HFFc6 (cell line): ENCODE data around the gene IL10RB. TPM values are rescaled to one million over a fixed set of nuclear protein-coding genes. Genes with fewer than 3 reads are reported as not detected.

Source experiments
- DNase-seq: peaks from one replicate; pipeline ENCODE4 v3.0.0-alpha.2; 2018
- H3K27ac Mint-ChIP-seq: 2 replicates; pipeline ENCODE4 v1.8.0; 2020; ENCODE audit warnings: mild to moderate bottlenecking, mixed read lengths
- H3K27me3 Mint-ChIP-seq: 2 replicates; pipeline ENCODE4 v1.8.0; 2021; ENCODE audit warnings: mild to moderate bottlenecking, moderate library complexity, mixed read lengths; ENCODE audit not compliant: insufficient read depth
- H3K36me3 Mint-ChIP-seq: 2 replicates; pipeline ENCODE4 v1.8.0; 2021; ENCODE audit warnings: low read depth, mixed read lengths
- H3K4me1 Mint-ChIP-seq: 2 replicates; pipeline ENCODE4 v1.8.0; 2020; ENCODE audit warnings: low read depth, mixed read lengths
- H3K4me3 Mint-ChIP-seq: 2 replicates; pipeline ENCODE4 v1.8.0; 2020; ENCODE audit warnings: mild to moderate bottlenecking, moderate library complexity, mixed read lengths
- H3K9me3 Mint-ChIP-seq: 2 replicates; pipeline ENCODE4 v1.8.0; 2020; ENCODE audit warnings: mild to moderate bottlenecking, mixed read lengths
- total RNA-seq, 6 experiments: library from RNA; stranded (reverse); fragmentation: NEBNext Ultra II Directional; extraction: Animal tissue kit (Norgen Biotek cat#: 25700); gene quantifications; 2 replicates in 1 of 6; 3 replicates in 5 of 6; pipeline ENCODE4 v1.2.3, GENCODE V29; 2021
- TF ChIP-seq, protein P1 (sequence below): fragments of 200-600 bp; sonication (generic); IDR thresholded peaks from 2 replicates; pipeline ENCODE4 v1.5.0; 2021; ENCODE audit warnings: antibody characterized with exemption, mild to moderate bottlenecking

IL10RB gene
- total RNA-seq, 6 experiments from 2014 or later, result 25.5 to 35.3 (median 29.5) TPM

DNA sequence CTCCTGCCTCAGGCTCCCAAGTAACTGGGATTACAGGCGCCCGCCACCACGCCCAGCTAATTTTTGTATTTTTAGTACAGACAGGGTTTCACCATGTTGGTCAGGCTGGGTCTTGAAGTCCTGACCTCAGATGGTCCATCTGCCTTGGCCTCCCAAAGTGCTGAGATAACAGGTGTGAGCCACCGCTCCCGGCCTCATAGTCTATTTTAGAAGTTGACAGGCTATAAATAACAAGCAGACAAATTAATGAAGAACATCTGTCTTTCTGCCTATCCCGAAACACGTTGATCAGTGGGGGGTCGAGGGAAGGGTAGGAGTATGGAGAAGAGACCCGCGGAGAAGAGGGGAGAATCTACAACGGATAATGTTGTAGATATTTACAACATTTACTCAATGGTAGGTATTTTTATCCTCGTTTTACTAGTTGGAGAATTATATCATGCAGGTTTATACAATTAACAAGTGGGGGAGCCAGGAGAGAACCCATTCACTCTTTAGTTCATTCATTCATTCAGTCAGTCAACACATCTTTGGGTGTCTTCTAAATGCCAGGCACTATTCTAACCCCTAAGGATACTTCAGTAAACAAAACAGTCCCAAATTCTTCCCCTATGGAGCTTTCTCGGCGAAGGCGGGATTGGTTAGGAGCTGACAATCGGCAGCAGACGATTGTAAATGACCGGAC lies 36.9 kb upstream of the IL10RB start:
- H3K4me3 Mint-ChIP-seq, result peak overlapping the region; percentile 88

DNA sequence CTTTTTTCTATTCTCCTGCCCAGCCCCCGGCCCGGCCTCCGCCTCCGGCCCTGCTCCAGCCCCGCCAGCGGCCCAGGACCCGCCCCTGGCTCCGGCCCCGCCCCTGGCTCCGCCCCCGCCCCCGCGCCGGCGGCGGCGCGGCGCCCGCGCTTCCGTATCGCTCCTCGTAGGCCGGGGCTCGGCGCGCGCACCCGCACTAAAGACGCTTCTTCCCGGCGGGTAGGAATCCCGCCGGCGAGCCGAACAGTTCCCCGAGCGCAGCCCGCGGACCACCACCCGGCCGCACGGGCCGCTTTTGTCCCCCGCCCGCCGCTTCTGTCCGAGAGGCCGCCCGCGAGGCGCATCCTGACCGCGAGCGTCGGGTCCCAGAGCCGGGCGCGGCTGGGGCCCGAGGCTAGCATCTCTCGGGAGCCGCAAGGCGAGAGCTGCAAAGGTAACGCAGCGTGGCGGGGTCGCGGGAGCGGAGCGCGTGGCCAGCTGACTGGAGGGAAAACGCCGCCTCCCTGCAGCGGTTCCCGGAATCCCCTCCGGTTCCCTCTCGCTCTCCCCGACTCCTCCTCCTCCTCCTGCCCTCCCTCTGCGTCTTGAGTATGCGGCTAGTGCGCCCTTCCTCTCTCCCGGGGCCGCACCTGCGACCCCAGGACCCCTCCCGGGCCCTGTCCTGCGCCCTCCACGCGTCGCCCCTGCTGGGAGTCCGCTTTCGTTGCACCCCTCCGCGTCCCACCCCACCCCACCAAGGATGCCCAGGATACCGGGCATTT lies 36.2 kb upstream of the IL10RB start, which contains the start of gene IFNAR2:
IFNAR2 (plus strand) TSS at position 155 of the 761 bp plus-strand sequence. CDS start 11,985 bp downstream, outside the sequence.
- peak within 1 kb of the TSS; percentile 80 for H3K27ac Mint-ChIP-seq
- TF ChIP-seq, protein P1, sequence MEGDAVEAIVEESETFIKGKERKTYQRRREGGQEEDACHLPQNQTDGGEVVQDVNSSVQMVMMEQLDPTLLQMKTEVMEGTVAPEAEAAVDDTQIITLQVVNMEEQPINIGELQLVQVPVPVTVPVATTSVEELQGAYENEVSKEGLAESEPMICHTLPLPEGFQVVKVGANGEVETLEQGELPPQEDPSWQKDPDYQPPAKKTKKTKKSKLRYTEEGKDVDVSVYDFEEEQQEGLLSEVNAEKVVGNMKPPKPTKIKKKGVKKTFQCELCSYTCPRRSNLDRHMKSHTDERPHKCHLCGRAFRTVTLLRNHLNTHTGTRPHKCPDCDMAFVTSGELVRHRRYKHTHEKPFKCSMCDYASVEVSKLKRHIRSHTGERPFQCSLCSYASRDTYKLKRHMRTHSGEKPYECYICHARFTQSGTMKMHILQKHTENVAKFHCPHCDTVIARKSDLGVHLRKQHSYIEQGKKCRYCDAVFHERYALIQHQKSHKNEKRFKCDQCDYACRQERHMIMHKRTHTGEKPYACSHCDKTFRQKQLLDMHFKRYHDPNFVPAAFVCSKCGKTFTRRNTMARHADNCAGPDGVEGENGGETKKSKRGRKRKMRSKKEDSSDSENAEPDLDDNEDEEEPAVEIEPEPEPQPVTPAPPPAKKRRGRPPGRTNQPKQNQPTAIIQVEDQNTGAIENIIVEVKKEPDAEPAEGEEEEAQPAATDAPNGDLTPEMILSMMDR, result no peak
- H3K9me3 Mint-ChIP-seq, result no peaks in the 10 kb centered on the region; the same call in 1 of the 2 replicates
- H3K4me1 Mint-ChIP-seq, result peaks cover 43% of the 10 kb centered on the region
- DNase-seq, result no peak
- no peaks in the 10 kb centered on the region for H3K36me3 Mint-ChIP-seq
- peaks cover 18% of the 10 kb centered on the region for H3K27me3 Mint-ChIP-seq
- H3K4me3 Mint-ChIP-seq, result peak within 1 kb of the TSS; percentile 88

More for the DNA sequence above, 36.9 kb upstream of the IL10RB start:
- Mint-ChIP-seq H3K27ac (no peak overlapping the region), H3K36me3 (no peaks in the 10 kb centered on the region), H3K9me3 (no peaks in the 10 kb centered on the region; the same call in 1 of the 2 replicates), H3K27me3 (peaks cover 24% of the 10 kb centered on the region), H3K4me1 (peaks cover 38% of the 10 kb centered on the region)
- no peak for DNase-seq
- TF ChIP-seq, protein P1, result no peak

DNA sequence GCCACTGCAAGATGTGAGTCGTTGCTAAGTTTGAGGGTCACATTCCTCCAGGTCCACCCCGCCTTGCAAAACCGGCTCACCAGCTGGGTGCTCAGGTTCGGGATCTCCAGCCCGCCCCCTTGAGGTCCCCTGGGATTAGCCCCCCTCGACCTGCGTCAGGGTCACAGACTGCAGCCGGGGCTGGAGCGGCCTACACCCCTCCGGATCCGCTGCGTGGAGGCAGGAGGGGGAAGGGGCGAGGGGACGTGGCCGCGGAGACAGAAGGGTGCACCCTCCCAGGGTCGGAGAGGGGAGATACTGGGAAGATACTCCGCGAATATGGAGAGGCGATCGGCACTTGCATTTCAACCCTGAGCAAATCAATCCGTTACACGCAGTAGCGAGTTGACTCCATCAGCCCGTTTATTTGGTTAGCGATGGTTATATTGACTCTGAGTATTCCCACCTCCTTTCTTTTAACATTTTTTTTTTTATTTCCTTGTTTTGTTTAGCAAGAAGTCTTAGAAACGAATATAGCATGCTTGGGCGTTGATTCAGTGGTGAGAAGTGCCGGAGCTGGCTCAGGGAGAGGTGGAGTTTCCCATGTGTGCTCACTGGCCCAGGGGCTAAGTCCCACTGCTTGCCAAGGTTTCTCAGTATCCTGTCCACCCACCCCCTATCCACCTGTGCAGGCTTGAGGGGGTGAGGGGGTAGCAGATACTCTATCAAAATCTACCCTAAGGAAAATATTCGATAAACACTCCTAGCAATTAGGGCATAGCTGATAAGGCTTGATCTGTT lies 35.4 kb upstream of the IL10RB start:
- H3K9me3 Mint-ChIP-seq, result no peaks in the 10 kb centered on the region; the same call in 1 of the 2 replicates
- peak; percentile 62 for DNase-seq
- no peaks in the 10 kb centered on the region for H3K36me3 Mint-ChIP-seq
- peak overlapping the region; percentile 88 for H3K4me3 Mint-ChIP-seq
- peaks cover 15% of the 10 kb centered on the region for H3K27me3 Mint-ChIP-seq
- peak overlapping the region; percentile 80 for H3K27ac Mint-ChIP-seq
- peaks cover 43% of the 10 kb centered on the region for H3K4me1 Mint-ChIP-seq
- TF ChIP-seq, protein P1, result peak; percentile 69

DNA sequence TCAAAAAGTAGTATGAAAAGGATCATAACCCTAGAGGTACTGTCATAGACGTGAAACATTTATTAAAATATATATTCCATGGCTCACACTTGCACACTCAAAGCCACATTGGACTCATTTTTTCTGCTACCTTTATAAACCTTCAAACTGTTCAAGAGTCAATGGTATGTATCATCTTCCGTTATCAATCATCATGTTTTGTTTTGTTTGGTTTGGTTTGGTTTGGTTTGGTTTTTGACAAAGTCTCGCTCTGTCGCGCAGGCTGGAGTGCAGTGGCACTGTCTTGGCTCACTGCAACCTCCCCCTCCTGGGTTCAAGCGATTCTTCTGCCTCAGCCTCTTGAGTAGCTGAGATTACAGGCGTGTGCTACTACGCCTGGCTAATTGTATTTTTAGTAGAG lies 34.6 kb upstream of the IL10RB start:
- H3K36me3 Mint-ChIP-seq, result no peaks in the 10 kb centered on the region
- no peak overlapping the region; the same call in 1 of the 2 replicates for H3K27ac Mint-ChIP-seq
- no peaks in the 10 kb centered on the region; the same call in 1 of the 2 replicates for H3K9me3 Mint-ChIP-seq
- peaks cover 43% of the 10 kb centered on the region for H3K4me1 Mint-ChIP-seq
- H3K4me3 Mint-ChIP-seq, result peak overlapping the region; percentile 88
- TF ChIP-seq, protein P1, result no peak
- no peak for DNase-seq
- peaks cover 10% of the 10 kb centered on the region for H3K27me3 Mint-ChIP-seq

DNA sequence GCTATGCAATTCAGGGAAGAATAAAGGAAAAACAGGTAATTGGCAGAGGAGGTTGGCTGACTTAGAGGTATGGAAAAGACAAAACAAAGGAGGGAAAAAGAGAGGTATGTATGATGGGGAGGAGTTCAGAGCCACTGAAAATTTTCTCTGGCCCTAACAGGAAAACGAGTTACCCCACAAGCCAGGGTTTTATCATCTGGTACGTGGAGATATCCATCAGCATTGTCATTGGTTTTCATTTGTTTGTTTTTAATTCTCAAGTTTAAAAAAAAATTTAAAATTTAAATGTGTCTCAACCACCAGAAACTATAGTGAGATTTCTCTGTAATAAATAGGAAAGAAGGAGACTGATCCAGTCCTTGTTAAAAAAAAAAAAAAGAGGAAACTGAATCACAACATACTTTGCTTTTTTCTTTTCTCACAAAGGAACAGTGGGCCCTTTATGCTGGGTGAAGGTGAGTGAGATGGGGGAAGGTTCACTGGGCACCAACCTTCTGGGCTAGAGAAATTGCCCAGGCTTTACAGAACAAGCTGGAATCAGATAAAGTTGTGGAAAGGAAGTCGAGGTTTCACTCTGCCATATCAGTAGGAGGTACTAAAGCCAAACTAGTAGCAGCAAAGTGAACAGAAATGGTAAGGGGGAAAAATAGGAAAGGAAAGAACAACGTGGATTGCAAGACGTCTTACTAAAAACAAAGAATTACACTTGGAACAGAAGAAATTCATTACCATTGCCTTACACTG lies 33.7 kb upstream of the IL10RB start:
- no peak for DNase-seq
- TF ChIP-seq, protein P1, result no peak
- H3K27ac Mint-ChIP-seq, result no peak overlapping the region
- H3K9me3 Mint-ChIP-seq, result no peaks in the 10 kb centered on the region
- no peak overlapping the region for H3K4me3 Mint-ChIP-seq
- H3K36me3 Mint-ChIP-seq, result no peaks in the 10 kb centered on the region
- peaks cover 5% of the 10 kb centered on the region for H3K27me3 Mint-ChIP-seq
- H3K4me1 Mint-ChIP-seq, result peaks cover 42% of the 10 kb centered on the region
